ENCODE measurements around the gene ADGRV1.

The ADGRV1 gene

GRCh38 chr5:91162534-91163381 is 604.2 kb downstream of the ADGRV1 start:
- no peaks in the 10 kb centered on the region for H3K36me3 Mint-ChIP-seq (ENCODE audit: low read depth)
- no peaks in the 10 kb centered on the region for H3K4me1 Mint-ChIP-seq
- no peak overlapping the region for H3K4me3 Mint-ChIP-seq
- H3K9me3 Mint-ChIP-seq, result no peaks in the 10 kb centered on the region
- peak overlapping the region in 1 of 3 experiments; percentile 11 for H3K27ac Mint-ChIP-seq
- TF ChIP-seq, protein P1, sequence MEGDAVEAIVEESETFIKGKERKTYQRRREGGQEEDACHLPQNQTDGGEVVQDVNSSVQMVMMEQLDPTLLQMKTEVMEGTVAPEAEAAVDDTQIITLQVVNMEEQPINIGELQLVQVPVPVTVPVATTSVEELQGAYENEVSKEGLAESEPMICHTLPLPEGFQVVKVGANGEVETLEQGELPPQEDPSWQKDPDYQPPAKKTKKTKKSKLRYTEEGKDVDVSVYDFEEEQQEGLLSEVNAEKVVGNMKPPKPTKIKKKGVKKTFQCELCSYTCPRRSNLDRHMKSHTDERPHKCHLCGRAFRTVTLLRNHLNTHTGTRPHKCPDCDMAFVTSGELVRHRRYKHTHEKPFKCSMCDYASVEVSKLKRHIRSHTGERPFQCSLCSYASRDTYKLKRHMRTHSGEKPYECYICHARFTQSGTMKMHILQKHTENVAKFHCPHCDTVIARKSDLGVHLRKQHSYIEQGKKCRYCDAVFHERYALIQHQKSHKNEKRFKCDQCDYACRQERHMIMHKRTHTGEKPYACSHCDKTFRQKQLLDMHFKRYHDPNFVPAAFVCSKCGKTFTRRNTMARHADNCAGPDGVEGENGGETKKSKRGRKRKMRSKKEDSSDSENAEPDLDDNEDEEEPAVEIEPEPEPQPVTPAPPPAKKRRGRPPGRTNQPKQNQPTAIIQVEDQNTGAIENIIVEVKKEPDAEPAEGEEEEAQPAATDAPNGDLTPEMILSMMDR (IDR thresholded peaks at IDR 0.05; ENCODE audit: unreplicated experiment in 3 of 3), result no peak
- H3K27me3 Mint-ChIP-seq (ENCODE audit: low read depth), result no peaks in the 10 kb centered on the region

GRCh38 chr5:91164424-91164823 is 605.8 kb downstream of the ADGRV1 start:
- H3K27ac Mint-ChIP-seq, result no peak overlapping the region
- H3K27me3 Mint-ChIP-seq (ENCODE audit: low read depth), result no peaks in the 10 kb centered on the region
- no peaks in the 10 kb centered on the region for H3K4me1 Mint-ChIP-seq
- TF ChIP-seq, protein P1 (IDR thresholded peaks at IDR 0.05; ENCODE audit: unreplicated experiment in 3 of 3), result no peak
- no peaks in the 10 kb centered on the region for H3K9me3 Mint-ChIP-seq
- H3K4me3 Mint-ChIP-seq, result no peak overlapping the region
- H3K36me3 Mint-ChIP-seq (ENCODE audit: low read depth), result no peaks in the 10 kb centered on the region

DNA sequence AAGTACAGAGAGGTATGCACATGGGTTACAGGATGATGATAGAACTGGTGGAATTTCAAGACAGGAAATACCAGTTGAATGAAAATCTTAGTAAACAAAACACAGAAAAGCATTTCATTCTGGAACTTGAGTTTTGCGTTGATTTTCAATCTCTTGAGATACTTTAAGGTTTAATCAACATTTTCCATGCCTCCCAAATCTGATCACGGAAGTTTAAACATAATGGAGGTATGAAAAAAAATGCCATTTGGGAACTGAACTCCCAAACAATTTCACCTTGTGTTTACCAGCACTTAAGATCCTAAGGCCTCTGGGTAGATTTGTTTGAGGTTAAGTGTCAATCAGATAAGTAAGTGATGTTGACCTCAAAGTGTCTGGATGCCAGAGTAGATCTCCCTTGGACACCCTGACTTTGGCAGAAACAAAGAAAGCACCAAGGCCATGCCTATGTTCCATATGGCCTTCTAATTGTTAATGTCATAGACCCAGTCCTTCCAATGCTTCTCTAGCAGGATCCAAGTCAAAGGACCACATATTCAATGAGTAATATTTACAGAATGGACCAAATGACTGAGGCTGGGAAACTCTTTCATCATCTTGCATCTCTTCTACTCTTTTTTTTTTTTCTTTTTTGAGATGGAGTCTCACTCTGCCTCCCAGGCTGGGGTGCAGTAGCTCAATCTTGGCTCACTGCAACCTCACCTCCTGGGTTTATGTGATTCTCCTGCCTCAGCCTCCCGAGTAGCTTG is 607.6 kb downstream of the ADGRV1 start:
- no peaks in the 10 kb centered on the region for H3K9me3 Mint-ChIP-seq
- H3K4me3 Mint-ChIP-seq, result no peak overlapping the region
- no peaks in the 10 kb centered on the region for H3K27me3 Mint-ChIP-seq (ENCODE audit: low read depth)
- H3K27ac Mint-ChIP-seq, result no peak overlapping the region
- H3K36me3 Mint-ChIP-seq (ENCODE audit: low read depth), result no peaks in the 10 kb centered on the region
- no peaks in the 10 kb centered on the region for H3K4me1 Mint-ChIP-seq
- TF ChIP-seq, protein P1 (IDR thresholded peaks at IDR 0.05; ENCODE audit: unreplicated experiment in 3 of 3), result no peak

DNA sequence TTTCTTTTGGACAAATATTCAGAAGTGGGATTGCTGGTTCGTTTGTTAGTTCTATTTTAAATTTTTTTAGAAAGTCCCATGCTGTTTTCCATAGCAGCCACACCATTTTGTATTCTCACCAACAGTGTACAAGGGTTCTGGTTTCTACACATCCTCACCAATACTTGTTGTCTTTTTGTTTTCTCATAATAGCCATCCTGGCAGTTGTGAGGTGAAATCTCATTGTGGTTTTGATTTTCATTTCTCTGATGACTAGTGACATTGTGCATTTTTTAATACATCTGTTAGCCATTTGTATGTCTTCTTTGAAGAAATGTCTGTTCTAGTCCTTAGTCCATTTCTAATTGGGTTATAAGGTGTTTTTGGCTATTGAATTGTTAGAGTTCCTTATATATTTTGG is 610.3 kb downstream of the ADGRV1 start:
- H3K9me3 Mint-ChIP-seq, result no peaks in the 10 kb centered on the region
- no peak overlapping the region for H3K4me3 Mint-ChIP-seq
- no peaks in the 10 kb centered on the region for H3K27me3 Mint-ChIP-seq (ENCODE audit: low read depth)
- H3K4me1 Mint-ChIP-seq, result no peaks in the 10 kb centered on the region
- no peak overlapping the region for H3K27ac Mint-ChIP-seq
- TF ChIP-seq, protein P1 (IDR thresholded peaks at IDR 0.05; ENCODE audit: unreplicated experiment in 3 of 3), result no peak
- H3K36me3 Mint-ChIP-seq (ENCODE audit: low read depth), result no peaks in the 10 kb centered on the region

DNA sequence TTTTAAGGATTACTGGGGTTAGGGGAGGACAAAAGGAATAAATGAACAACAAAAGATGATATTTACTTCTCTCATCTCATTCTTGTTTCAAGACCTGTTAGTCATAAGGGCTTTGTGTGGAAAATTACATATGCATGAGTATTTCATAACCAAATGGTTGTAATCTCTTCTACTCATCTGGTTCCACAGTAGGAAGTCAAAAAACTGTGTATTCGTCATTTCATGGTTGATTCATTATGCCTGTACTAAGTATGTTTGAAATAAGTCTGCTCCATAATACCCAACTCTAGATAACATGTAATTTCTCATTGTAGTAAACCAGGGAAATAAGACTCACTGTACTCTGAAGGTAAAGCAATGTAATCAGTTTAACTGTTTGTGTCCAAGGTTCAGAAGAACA is 611.7 kb downstream of the ADGRV1 start:
- Mint-ChIP-seq H3K27ac (no peak overlapping the region), H3K4me3 (no peak overlapping the region), H3K27me3 (ENCODE audit: low read depth) (no peaks in the 10 kb centered on the region), H3K4me1 (peaks cover 9% of the 10 kb centered on the region), H3K9me3 (no peaks in the 10 kb centered on the region), H3K36me3 (ENCODE audit: low read depth) (no peaks in the 10 kb centered on the region)
- TF ChIP-seq, protein P1 (IDR thresholded peaks at IDR 0.05; ENCODE audit: unreplicated experiment in 3 of 3), result no peak
